ENCODE data around the gene CD69.

- TF ChIP-seq CTCF (IDR thresholded peaks at IDR 0.05; ENCODE audit: low read depth, low read length, missing input control) (no peak), TAF1 (conservative IDR thresholded peaks at IDR 0.05) (no peak), REST (IDR thresholded peaks at IDR 0.05) (no peak), MAX (IDR thresholded peaks at IDR 0.05) (no peak), HNF4G (IDR thresholded peaks at IDR 0.05) (no peak), HNF4A (conservative IDR thresholded peaks at IDR 0.05) (no peak), NR2F2 (IDR thresholded peaks at IDR 0.05) (no peak), FOXA2 (IDR thresholded peaks at IDR 0.05) (no peak), RAD21 (IDR thresholded peaks at IDR 0.05) (no peak)
Observed at GRCh38 chr12:9735601-9736000, 25.1 kb downstream of the CD69 start.
